Lung (tissue), 12 donors: ENCODE data around the gene LTBP2. TPM values are rescaled to one million over a fixed set of nuclear protein-coding genes. Genes with fewer than 3 reads are reported as not detected.

Source experiments
- ATAC-seq: fragments of 200-7000 bp; cut with Tn5 transposase; one replicate; pipeline ENCODE4 v1.9.1; 2020; ENCODE audit warnings: moderate number of reproducible peaks; ENCODE audit not compliant: insufficient read depth, low FRiP score
- DNase-seq, 3 donors: peaks; one replicate each; pipeline ENCODE4 v3.0.0-alpha.2; 2013 to 2017
- H3K27ac ChIP-seq, 2 donors: one replicate each; pipeline ENCODE4 v1.5.1; 2013; ENCODE audit warnings: mild to moderate bottlenecking in 2 of 2, moderate library complexity in 2 of 2, control low read depth in 1 of 2, inconsistent platforms in 1 of 2, low read depth in 1 of 2, low read length in 1 of 2
- H3K27me3 ChIP-seq, 3 donors: one replicate each; pipeline ENCODE4 v1.5.1; 2013; ENCODE audit warnings: low read length in 2 of 3; ENCODE audit not compliant: control insufficient read depth in 3 of 3, insufficient read depth in 3 of 3
- H3K36me3 ChIP-seq, 4 donors: one replicate each; pipeline ENCODE4 v1.5.1; 2013; ENCODE audit warnings: low read length in 4 of 4, mild to moderate bottlenecking in 1 of 4, moderate library complexity in 1 of 4; ENCODE audit not compliant: control insufficient read depth in 4 of 4, insufficient read depth in 4 of 4
- H3K4me1 ChIP-seq, 5 donors: one replicate each; pipeline ENCODE4 v1.5.1; 2013; ENCODE audit warnings: low read length in 5 of 5, mild to moderate bottlenecking in 2 of 5, moderate library complexity in 1 of 5; ENCODE audit not compliant: control insufficient read depth in 5 of 5, insufficient read depth in 5 of 5
- H3K4me3 ChIP-seq: one replicate; pipeline ENCODE4 v1.5.1; 2013; ENCODE audit warnings: mild to moderate bottlenecking, control low read depth, moderate library complexity
- H3K9ac ChIP-seq, 2 donors: one replicate each; pipeline ENCODE4 v1.5.1; 2013; ENCODE audit warnings: low read length in 2 of 2, control low read depth in 1 of 2; ENCODE audit not compliant: insufficient read depth in 1 of 2
- H3K9me3 ChIP-seq, 4 donors: one replicate each; pipeline ENCODE4 v1.5.1; 2013; ENCODE audit warnings: low read length in 3 of 4, mild to moderate bottlenecking in 1 of 4, moderate library complexity in 1 of 4; ENCODE audit not compliant: control insufficient read depth in 4 of 4, insufficient read depth in 3 of 4
- CTCF ChIP-seq: IDR thresholded peaks from 2 replicates; pipeline ENCODE4 v1.5.1; 2012; ENCODE audit warnings: mild to moderate bottlenecking; ENCODE audit errors: control extremely low read depth, extremely low read depth
- WGBS, 2 donors: extraction: QIAGEN DNeasy Blood & Tissue Kit; methylation state at CpG; one replicate each; pipeline ENCODE4 v1.1.7; 2013; 5-methylcytosine and 5-hydroxymethylcytosine counted together
- polyA plus RNA-seq, 2 donors: library from polyadenylated mRNA; stranded (reverse); fragments of 200-250 nt; gene quantifications; one replicate each; pipeline ENCODE4 v1.2.1, GENCODE V29; 2013
- total RNA-seq, 2 donors: library from RNA; depleted of rRNA in 1 of 2; stranded (reverse); fragments of >200 nt in 1 of 2; gene quantifications; one replicate each; pipeline ENCODE4 v1.2.1, GENCODE V29; 2014 to 2021
- donor health status: control.
- donor health status: control.
- donor health status: Bipolar disorder and iron deficiency.
- donor health status: healthy.
- donor health status: DM: yes; HTN: yes; CAD: no.

Gene LTBP2
- total and polyA plus RNA-seq, 4 donors = 13.2 to 78.4 (median 25.8) TPM

- H3K9ac ChIP-seq = no peak overlapping the region
- TF ChIP-seq CTCF = no peak
- H3K9me3 ChIP-seq = no peaks in the 10 kb centered on the region
- H3K4me1 ChIP-seq = peaks cover 0 to 8% (median 0%) of the 10 kb centered on the region in 5 donors
- no peak for ATAC-seq
- DNase-seq = no peak
- no peak overlapping the region for H3K27ac ChIP-seq
- WGBS, 2 donors = 69 to 81% methylated on average over 16 of the region's 16 CpGs
- H3K4me3 ChIP-seq = no peak overlapping the region
- H3K36me3 ChIP-seq = no peaks in the 10 kb centered on the region
- peaks cover 0 to 18% (median 7%) of the 10 kb centered on the region in 3 donors for H3K27me3 ChIP-seq
Measured at GRCh38 chr14:74613211-74613914, 1.3 kb upstream of the LTBP2 start.

- Histone ChIP-seq H3K4me1 (peaks cover 0 to 7% (median 0%) of the 10 kb centered on the region in 5 donors), H3K4me3 (peak overlapping the region; percentile 53), H3K27ac (peak overlapping the region in 1 of 2 donors; percentile 52), H3K36me3 (no peaks in the 10 kb centered on the region), H3K9me3 (no peaks in the 10 kb centered on the region), H3K27me3 (peaks cover 0 to 18% (median 7%) of the 10 kb centered on the region in 3 donors), H3K9ac (no peak overlapping the region)
- WGBS, 2 donors = 5 to 7% methylated on average over 49 to 69 of the region's 69 CpGs
- peak; percentile 86 for ATAC-seq
- peak; percentile 65 to 80 (median 78) for DNase-seq
- TF ChIP-seq CTCF = peak; percentile 26
Measured at GRCh38 chr14:74612350-74613021, 449 bp upstream of the LTBP2 start.

- 20 to 37% methylated on average over 52 to 65 of the region's 65 CpGs for WGBS, 2 donors
- no peak for TF ChIP-seq CTCF
- Histone ChIP-seq H3K27me3 (peaks cover 0 to 16% (median 7%) of the 10 kb centered on the region in 3 donors), H3K36me3 (no peaks in the 10 kb centered on the region), H3K4me3 (peak overlapping the region; percentile 40), H3K27ac (peak overlapping the region in 1 of 2 donors; percentile 20), H3K4me1 (peaks cover 0 to 8% (median 0%) of the 10 kb centered on the region in 5 donors), H3K9ac (no peak overlapping the region), H3K9me3 (no peaks in the 10 kb centered on the region)
- ATAC-seq (no peak), DNase-seq (no peak)
Measured at GRCh38 chr14:74610866-74611649, 979 bp downstream of the LTBP2 start.
